Muscle layer of duodenum (tissue), 2 donors: ENCODE measurements around the gene PNPLA7.

Experiments
- H3K27ac ChIP-seq: one replicate; pipeline ENCODE4 v1.7.0; 2013; ENCODE audit warnings: mild to moderate bottlenecking, low read length
- H3K27me3 ChIP-seq: one replicate; pipeline ENCODE4 v1.7.0; 2013; ENCODE audit warnings: low read depth, mild to moderate bottlenecking, control low read depth, low read length
- H3K36me3 ChIP-seq, 2 donors: one replicate each; pipeline ENCODE4 v1.7.0; 2013; ENCODE audit warnings: low read length in 2 of 2, control low read depth in 1 of 2, mild to moderate bottlenecking in 1 of 2; ENCODE audit not compliant: insufficient read depth in 2 of 2, control insufficient read depth in 1 of 2
- H3K4me1 ChIP-seq, 2 donors: one replicate each; pipeline ENCODE4 v1.7.0; 2013; ENCODE audit warnings: low read length in 2 of 2, mild to moderate bottlenecking in 2 of 2, control low read depth in 1 of 2, moderate library complexity in 1 of 2; ENCODE audit not compliant: insufficient read depth in 2 of 2, control insufficient read depth in 1 of 2
- H3K4me3 ChIP-seq, 2 donors: one replicate each; pipeline ENCODE4 v1.7.0; 2013; ENCODE audit warnings: low read length in 2 of 2, low read depth in 1 of 2, mild to moderate bottlenecking in 1 of 2
- H3K9me3 ChIP-seq, 2 donors: one replicate each; pipeline ENCODE4 v1.7.0; 2013; ENCODE audit warnings: low read length in 2 of 2, control low read depth in 1 of 2, mild to moderate bottlenecking in 1 of 2; ENCODE audit not compliant: control insufficient read depth in 1 of 2
- donor health status: healthy.

Gene PNPLA7

GRCh38 chr9:137583957-137584356, 33.8 kb upstream of the PNPLA7 start:
- no peaks in the 10 kb centered on the region for H3K27me3 ChIP-seq
- H3K4me3 ChIP-seq, result no peak overlapping the region
- H3K36me3 ChIP-seq, result peaks cover 23 to 54% of the 10 kb centered on the region in 2 donors
- H3K4me1 ChIP-seq, result peaks cover under 1 to 4% of the 10 kb centered on the region in 2 donors
- no peaks in the 10 kb centered on the region for H3K9me3 ChIP-seq
- no peak overlapping the region for H3K27ac ChIP-seq

GRCh38 chr9:137583347-137583746, 33.1 kb upstream of the PNPLA7 start:
- H3K27ac ChIP-seq, result no peak overlapping the region
- no peaks in the 10 kb centered on the region for H3K9me3 ChIP-seq
- no peak overlapping the region for H3K4me3 ChIP-seq
- peaks cover 23 to 51% of the 10 kb centered on the region in 2 donors for H3K36me3 ChIP-seq
- H3K4me1 ChIP-seq, result no peaks in the 10 kb centered on the region
- no peaks in the 10 kb centered on the region for H3K27me3 ChIP-seq

GRCh38 chr9:137582286-137582860, 32.2 kb upstream of the PNPLA7 start:
- H3K27me3 ChIP-seq, result no peaks in the 10 kb centered on the region
- peaks cover 4 to 8% of the 10 kb centered on the region in 2 donors for H3K4me1 ChIP-seq
- peaks cover 20 to 41% of the 10 kb centered on the region in 2 donors for H3K36me3 ChIP-seq
- no peak overlapping the region for H3K4me3 ChIP-seq
- no peaks in the 10 kb centered on the region for H3K9me3 ChIP-seq
- H3K27ac ChIP-seq, result no peak overlapping the region

- H3K36me3 ChIP-seq, result peaks cover 12 to 35% of the 10 kb centered on the region in 2 donors
- H3K9me3 ChIP-seq, result no peaks in the 10 kb centered on the region
- no peak overlapping the region for H3K27ac ChIP-seq
- no peaks in the 10 kb centered on the region for H3K27me3 ChIP-seq
- H3K4me3 ChIP-seq, result no peak overlapping the region
- H3K4me1 ChIP-seq, result peaks cover 4 to 16% of the 10 kb centered on the region in 2 donors
Observed at GRCh38 chr9:137581361-137582285, 31.4 kb upstream of the PNPLA7 start.

- H3K27me3 ChIP-seq, result no peaks in the 10 kb centered on the region
- no peaks in the 10 kb centered on the region for H3K9me3 ChIP-seq
- H3K4me3 ChIP-seq, result no peak overlapping the region
- H3K27ac ChIP-seq, result no peak overlapping the region
- H3K4me1 ChIP-seq, result peaks cover 4 to 23% of the 10 kb centered on the region in 2 donors
- peaks cover 12 to 35% of the 10 kb centered on the region in 2 donors for H3K36me3 ChIP-seq
Observed at GRCh38 chr9:137580954-137581322, 30.7 kb upstream of the PNPLA7 start.

- Histone ChIP-seq H3K36me3 (peaks cover 16 to 35% of the 10 kb centered on the region in 2 donors), H3K27me3 (no peaks in the 10 kb centered on the region), H3K27ac (no peak overlapping the region), H3K4me1 (peaks cover 4 to 25% of the 10 kb centered on the region in 2 donors), H3K9me3 (no peaks in the 10 kb centered on the region), H3K4me3 (no peak overlapping the region)
Observed at GRCh38 chr9:137580209-137580953, 30.2 kb upstream of the PNPLA7 start.

GRCh38 chr9:137579259-137579604, 29.0 kb upstream of the PNPLA7 start:
- Histone ChIP-seq H3K36me3 (peaks cover 27 to 46% of the 10 kb centered on the region in 2 donors), H3K27me3 (no peaks in the 10 kb centered on the region), H3K9me3 (no peaks in the 10 kb centered on the region), H3K4me3 (peak overlapping the region; percentile 60 to 91), H3K27ac (no peak overlapping the region), H3K4me1 (peaks cover 4 to 25% of the 10 kb centered on the region in 2 donors)

GRCh38 chr9:137578518-137579258, 28.5 kb upstream of the PNPLA7 start, which contains the start of gene DPH7:
DPH7 (minus strand) TSS chr9:137578925; CDS start chr9:137578777, 148 bp downstream.
- Histone ChIP-seq H3K4me3 (peak within 1 kb of the TSS; percentile 60 to 91), H3K27me3 (no peaks in the 10 kb centered on the region), H3K27ac (no peak within 1 kb of the TSS), H3K4me1 (peaks cover 4 to 25% of the 10 kb centered on the region in 2 donors), H3K36me3 (peaks cover 29 to 52% of the 10 kb centered on the region in 2 donors), H3K9me3 (no peaks in the 10 kb centered on the region)

GRCh38 chr9:137575716-137576411, 25.7 kb upstream of the PNPLA7 start:
- peaks cover 29 to 44% of the 10 kb centered on the region in 2 donors for H3K36me3 ChIP-seq
- H3K4me1 ChIP-seq, result peaks cover 4 to 25% of the 10 kb centered on the region in 2 donors
- no peak overlapping the region for H3K27ac ChIP-seq
- no peaks in the 10 kb centered on the region for H3K27me3 ChIP-seq
- no peaks in the 10 kb centered on the region for H3K9me3 ChIP-seq
- H3K4me3 ChIP-seq, result no peak overlapping the region

- peaks cover 4 to 25% of the 10 kb centered on the region in 2 donors for H3K4me1 ChIP-seq
- no peaks in the 10 kb centered on the region for H3K27me3 ChIP-seq
- peaks cover 29 to 48% of the 10 kb centered on the region in 2 donors for H3K36me3 ChIP-seq
- H3K27ac ChIP-seq, result no peak overlapping the region
- no peaks in the 10 kb centered on the region for H3K9me3 ChIP-seq
- H3K4me3 ChIP-seq, result no peak overlapping the region
Observed at GRCh38 chr9:137575364-137575715, 25.1 kb upstream of the PNPLA7 start.
